ENCODE measurements around the gene TMEM50A.

DNA sequence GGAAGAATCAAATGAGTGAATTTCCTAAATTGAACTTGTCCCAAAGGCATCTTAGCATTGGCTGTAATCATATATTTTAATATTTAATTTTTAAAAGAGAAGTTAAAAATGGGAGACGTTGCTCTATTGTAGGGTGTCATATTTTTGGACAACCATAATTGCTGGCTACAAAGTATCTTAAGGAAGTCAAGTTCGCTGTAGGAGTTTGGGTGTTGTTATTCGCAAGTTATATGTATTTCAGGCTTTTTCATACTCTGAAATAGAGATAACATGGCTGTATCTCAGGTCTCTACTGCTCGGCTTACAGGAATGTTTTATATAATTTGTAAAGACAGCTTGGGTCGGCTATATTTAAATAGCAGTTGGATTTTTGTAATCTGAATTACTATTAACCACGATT, 852 bp downstream of the TMEM50A start:
- TF ChIP-seq POLR2AphosphoS5 (IDR thresholded peaks at IDR 0.05; ENCODE audit: insufficient read depth in 1 of 2, low read depth in 1 of 2) (no peak), CTCF (IDR thresholded peaks at IDR 0.05) (no peak), POLR2A (IDR thresholded peaks at IDR 0.05) (no peak)

Data from vagina (tissue), 2 donors.